NT2/D1 (cell line): ENCODE data around the gene EPHB2.

Experiments used
- DNase-seq: peaks from one replicate; pipeline ENCODE4 v3.0.0-alpha.2; 2011; ENCODE audit warnings: low read depth, low spot score
- H3K27me3 ChIP-seq: 2 replicates; pipeline ENCODE4 v1.6.0; 2011; ENCODE audit warnings: mild to moderate bottlenecking; ENCODE audit not compliant: insufficient read length, insufficient read depth
- H3K36me3 ChIP-seq: 2 replicates; pipeline ENCODE4 v1.6.1; 2011; ENCODE audit warnings: mild to moderate bottlenecking, low read length, mixed read lengths; ENCODE audit not compliant: insufficient read depth, insufficient read length
- H3K4me1 ChIP-seq: 2 replicates; pipeline ENCODE4 v1.5.1; 2011; ENCODE audit not compliant: insufficient read depth, insufficient read length
- H3K4me3 ChIP-seq: 2 replicates; pipeline ENCODE4 v1.5.1; 2011; ENCODE audit warnings: low read depth; ENCODE audit not compliant: insufficient read length
- H3K9ac ChIP-seq: 2 replicates; pipeline ENCODE4 v1.6.0; 2011; ENCODE audit warnings: low read depth; ENCODE audit not compliant: insufficient read length
- H3K9me3 ChIP-seq: 2 replicates; pipeline ENCODE4 v1.5.1; 2011; ENCODE audit warnings: mild to moderate bottlenecking, low read length; ENCODE audit not compliant: insufficient read depth
- SUZ12 ChIP-seq: IDR thresholded peaks from 2 replicates; pipeline ENCODE4 v1.6.1; 2011; ENCODE audit not compliant: insufficient read length, insufficient read depth; ENCODE audit errors: extremely low read depth
- YY1 ChIP-seq: IDR thresholded peaks from 2 replicates; pipeline ENCODE4 v1.6.1; 2011; ENCODE audit not compliant: insufficient read length, insufficient read depth
- ZNF274 ChIP-seq: IDR thresholded peaks from 2 replicates; pipeline ENCODE4 v1.6.1; 2011; ENCODE audit warnings: mild to moderate bottlenecking, low read depth, low read length

EPHB2 gene

DNA sequence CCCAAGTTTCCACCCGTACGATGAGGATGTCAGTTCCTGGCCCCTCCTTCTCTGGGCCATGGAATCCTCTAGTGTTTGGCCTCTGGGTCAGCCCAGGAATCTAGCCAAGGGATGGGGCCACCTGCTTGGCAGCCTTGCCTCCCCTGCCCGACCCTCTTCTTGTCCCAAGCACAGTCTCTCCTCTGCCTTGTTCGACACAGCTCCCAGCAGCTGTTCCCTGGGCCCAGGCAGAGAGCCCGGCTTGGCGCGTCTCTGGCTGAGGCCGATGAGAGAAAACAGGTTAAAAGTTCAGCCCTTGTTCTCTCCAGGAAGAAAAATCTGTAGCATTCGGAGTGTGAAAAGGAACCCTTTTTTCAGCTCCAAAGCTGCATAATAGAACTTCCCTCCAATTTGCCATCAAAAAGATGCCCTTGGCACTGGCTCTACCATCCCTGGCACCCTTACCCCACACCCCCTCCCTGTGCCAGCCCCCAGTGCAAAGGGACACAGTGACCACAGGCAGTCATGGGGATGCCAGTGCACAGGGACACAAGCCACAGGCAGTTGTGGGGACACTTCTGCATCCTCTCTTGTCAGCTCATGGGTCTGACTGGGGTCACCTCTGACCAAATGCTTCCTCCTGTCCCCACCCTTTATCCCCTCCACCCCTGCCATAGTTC, 68.4 kb downstream of the EPHB2 start:
- H3K9me3 ChIP-seq = no peaks in the 10 kb centered on the region
- no peaks in the 10 kb centered on the region for H3K27me3 ChIP-seq
- no peak for DNase-seq
- H3K36me3 ChIP-seq = no peaks in the 10 kb centered on the region
- H3K4me1 ChIP-seq = peaks cover 7% of the 10 kb centered on the region
- H3K4me3 ChIP-seq = no peak overlapping the region
- TF ChIP-seq ZNF274 (no peak), YY1 (no peak), SUZ12 (no peak)
- no peak overlapping the region for H3K9ac ChIP-seq

DNA sequence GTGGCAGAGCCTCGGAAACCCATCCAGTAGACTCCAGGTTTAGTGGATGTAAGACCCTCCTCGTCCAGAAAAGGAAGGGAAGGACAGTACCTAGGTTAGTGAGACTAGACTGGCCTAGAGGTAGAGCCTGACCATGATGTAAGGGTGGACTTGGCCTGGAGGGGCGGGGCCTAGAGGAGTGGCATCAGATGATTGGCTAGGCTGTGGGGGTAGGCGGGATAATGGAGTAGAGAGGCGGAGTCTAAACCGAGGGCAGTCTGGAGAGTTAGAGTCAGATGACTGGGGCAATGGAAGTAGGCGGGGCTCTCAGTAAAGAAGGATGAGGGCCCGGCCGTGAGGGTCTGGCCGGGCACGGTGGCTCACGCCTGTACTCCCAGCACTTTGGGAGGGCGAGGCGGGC, 70.1 kb downstream of the EPHB2 start:
- Histone ChIP-seq H3K9ac (no peak overlapping the region), H3K27me3 (no peaks in the 10 kb centered on the region), H3K4me3 (no peak overlapping the region), H3K36me3 (peaks cover 9% of the 10 kb centered on the region), H3K4me1 (peaks cover 3% of the 10 kb centered on the region), H3K9me3 (no peaks in the 10 kb centered on the region)
- no peak for TF ChIP-seq YY1
- DNase-seq = peak; percentile 36

DNA sequence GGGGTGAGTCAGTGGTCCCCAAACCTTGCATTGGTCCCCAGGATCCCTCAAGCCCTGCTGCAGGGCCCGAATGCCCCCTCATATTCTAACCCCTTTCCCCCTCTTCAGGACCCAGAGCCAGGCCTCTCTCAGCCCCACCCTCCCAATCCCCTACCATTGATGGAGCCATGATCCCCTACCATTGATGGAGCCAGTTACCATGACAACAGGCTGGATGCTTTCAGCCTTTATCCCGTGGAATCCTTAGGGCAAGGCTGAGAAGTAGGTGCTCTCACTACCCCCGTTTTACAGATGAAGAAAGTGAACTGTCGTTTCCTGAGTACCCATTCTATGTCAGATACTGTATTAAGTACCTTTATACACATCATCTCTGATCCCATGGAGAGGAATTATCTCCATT, 70.8 kb downstream of the EPHB2 start:
- Histone ChIP-seq H3K4me3 (no peak overlapping the region), H3K9ac (no peak overlapping the region), H3K36me3 (peaks cover 9% of the 10 kb centered on the region), H3K9me3 (no peaks in the 10 kb centered on the region), H3K27me3 (no peaks in the 10 kb centered on the region), H3K4me1 (peaks cover 3% of the 10 kb centered on the region)
- no peak for TF ChIP-seq SUZ12
- no peak for TF ChIP-seq ZNF274
- TF ChIP-seq YY1 = no peak
- no peak for DNase-seq

DNA sequence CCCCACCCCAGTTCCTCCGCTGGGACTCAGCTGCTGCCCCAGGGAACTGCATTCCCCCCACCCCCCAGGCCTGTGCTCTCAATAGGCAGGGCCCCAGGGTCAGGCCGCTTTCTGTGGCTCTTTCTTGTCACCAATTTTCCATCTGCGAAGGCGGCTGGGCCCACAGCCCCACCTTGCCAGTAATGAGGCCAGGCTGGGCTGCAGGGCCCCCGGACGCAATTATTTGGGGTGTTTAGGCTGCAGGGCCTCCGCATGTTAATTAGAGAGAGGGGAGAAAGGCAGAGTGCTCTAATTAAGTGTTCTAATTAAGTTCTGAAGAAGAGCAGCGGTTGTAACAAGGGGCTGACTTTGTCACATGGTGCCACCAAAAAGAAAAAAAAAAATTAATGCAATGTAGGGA, 71.8 kb downstream of the EPHB2 start:
- H3K9ac ChIP-seq = no peak overlapping the region
- H3K4me1 ChIP-seq = peaks cover 3% of the 10 kb centered on the region
- TF ChIP-seq SUZ12 = no peak
- no peak for TF ChIP-seq YY1
- TF ChIP-seq ZNF274 = no peak
- no peak for DNase-seq
- no peaks in the 10 kb centered on the region for H3K9me3 ChIP-seq
- peaks cover 9% of the 10 kb centered on the region for H3K36me3 ChIP-seq
- H3K4me3 ChIP-seq = no peak overlapping the region
- H3K27me3 ChIP-seq = no peaks in the 10 kb centered on the region

DNA sequence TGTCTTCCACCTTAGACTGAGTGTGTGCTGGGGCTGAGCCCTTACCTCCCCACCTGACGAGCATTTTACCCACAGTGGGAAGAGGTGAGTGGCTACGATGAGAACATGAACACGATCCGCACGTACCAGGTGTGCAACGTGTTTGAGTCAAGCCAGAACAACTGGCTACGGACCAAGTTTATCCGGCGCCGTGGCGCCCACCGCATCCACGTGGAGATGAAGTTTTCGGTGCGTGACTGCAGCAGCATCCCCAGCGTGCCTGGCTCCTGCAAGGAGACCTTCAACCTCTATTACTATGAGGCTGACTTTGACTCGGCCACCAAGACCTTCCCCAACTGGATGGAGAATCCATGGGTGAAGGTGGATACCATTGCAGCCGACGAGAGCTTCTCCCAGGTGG, 73.7 kb downstream of the EPHB2 start:
- Histone ChIP-seq H3K4me3 (no peak overlapping the region), H3K4me1 (peaks cover 4% of the 10 kb centered on the region), H3K9me3 (no peaks in the 10 kb centered on the region), H3K36me3 (peaks cover 9% of the 10 kb centered on the region), H3K27me3 (no peaks in the 10 kb centered on the region), H3K9ac (no peak overlapping the region)
- no peak for DNase-seq
- TF ChIP-seq SUZ12 = no peak
- no peak for TF ChIP-seq YY1
- no peak for TF ChIP-seq ZNF274

DNA sequence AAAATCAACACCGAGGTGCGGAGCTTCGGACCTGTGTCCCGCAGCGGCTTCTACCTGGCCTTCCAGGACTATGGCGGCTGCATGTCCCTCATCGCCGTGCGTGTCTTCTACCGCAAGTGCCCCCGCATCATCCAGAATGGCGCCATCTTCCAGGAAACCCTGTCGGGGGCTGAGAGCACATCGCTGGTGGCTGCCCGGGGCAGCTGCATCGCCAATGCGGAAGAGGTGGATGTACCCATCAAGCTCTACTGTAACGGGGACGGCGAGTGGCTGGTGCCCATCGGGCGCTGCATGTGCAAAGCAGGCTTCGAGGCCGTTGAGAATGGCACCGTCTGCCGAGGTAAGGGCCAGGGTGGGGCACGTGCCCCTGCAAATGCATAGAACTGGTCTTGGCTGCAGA, 74.1 kb downstream of the EPHB2 start:
- DNase-seq = no peak
- Histone ChIP-seq H3K36me3 (peaks cover 9% of the 10 kb centered on the region), H3K9ac (no peak overlapping the region), H3K4me1 (peaks cover 5% of the 10 kb centered on the region), H3K4me3 (no peak overlapping the region), H3K27me3 (no peaks in the 10 kb centered on the region), H3K9me3 (no peaks in the 10 kb centered on the region)
- TF ChIP-seq YY1 (no peak), SUZ12 (no peak), ZNF274 (no peak)

DNA sequence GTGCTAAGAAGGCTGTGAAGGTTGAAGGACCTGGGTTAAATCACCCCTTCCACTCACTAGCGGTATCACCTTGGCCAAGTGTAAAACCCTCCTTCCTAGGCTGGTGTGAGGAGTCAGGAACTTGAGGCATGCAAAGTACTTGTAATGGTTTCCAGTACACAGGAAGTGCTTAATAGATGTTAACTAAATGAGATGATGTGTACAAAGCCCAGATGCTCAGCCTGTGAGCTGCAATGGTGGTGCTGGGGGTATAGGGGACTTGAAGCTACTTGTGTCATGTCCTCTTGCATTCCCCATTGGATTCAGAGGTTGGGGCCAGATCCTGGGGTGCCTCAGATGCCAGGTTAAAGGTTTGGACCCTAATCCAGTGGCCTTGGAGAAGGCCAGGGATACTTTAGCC, 75.5 kb downstream of the EPHB2 start:
- H3K36me3 ChIP-seq = peaks cover 9% of the 10 kb centered on the region
- no peak overlapping the region for H3K9ac ChIP-seq
- no peak overlapping the region for H3K4me3 ChIP-seq
- TF ChIP-seq ZNF274 (no peak), SUZ12 (no peak), YY1 (no peak)
- H3K27me3 ChIP-seq = no peaks in the 10 kb centered on the region
- peaks cover 5% of the 10 kb centered on the region for H3K4me1 ChIP-seq
- DNase-seq = no peak
- H3K9me3 ChIP-seq = no peaks in the 10 kb centered on the region
